Measurements from ENCODE around the gene SLC39A2. TPM values are rescaled to one million over a fixed set of nuclear protein-coding genes. Genes with fewer than 3 reads are reported as not detected.
"Not testable (repeated sequence)": the region's sequence is repeated elsewhere in the genome, so short reads cannot be mapped to it uniquely, and the experiment has no call there.

The SLC39A2 gene
- polyA plus RNA-seq, 3 donors: 1.2 to 2.1 (median 1.3) TPM

DNA sequence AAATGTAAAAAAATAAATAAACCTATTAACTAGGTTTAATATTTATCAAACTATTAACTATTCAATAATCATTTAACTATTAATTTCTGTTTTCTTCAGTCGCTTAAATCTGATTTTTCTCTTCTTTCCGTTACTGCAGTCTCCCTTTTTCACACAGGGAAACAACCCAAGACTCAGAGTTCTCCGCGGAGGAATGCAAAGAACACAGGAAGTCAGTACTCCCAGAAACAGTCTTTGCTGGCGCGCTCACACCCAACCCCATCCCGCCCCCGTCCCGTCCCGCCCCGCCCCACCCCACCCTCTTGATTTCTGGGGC lies 9.7 kb upstream of the SLC39A2 start:
- no peak for DNase-seq (ENCODE audit: extremely low read depth in 1 of 11, low read depth in 9 of 11, low spot score in 4 of 11)

DNA sequence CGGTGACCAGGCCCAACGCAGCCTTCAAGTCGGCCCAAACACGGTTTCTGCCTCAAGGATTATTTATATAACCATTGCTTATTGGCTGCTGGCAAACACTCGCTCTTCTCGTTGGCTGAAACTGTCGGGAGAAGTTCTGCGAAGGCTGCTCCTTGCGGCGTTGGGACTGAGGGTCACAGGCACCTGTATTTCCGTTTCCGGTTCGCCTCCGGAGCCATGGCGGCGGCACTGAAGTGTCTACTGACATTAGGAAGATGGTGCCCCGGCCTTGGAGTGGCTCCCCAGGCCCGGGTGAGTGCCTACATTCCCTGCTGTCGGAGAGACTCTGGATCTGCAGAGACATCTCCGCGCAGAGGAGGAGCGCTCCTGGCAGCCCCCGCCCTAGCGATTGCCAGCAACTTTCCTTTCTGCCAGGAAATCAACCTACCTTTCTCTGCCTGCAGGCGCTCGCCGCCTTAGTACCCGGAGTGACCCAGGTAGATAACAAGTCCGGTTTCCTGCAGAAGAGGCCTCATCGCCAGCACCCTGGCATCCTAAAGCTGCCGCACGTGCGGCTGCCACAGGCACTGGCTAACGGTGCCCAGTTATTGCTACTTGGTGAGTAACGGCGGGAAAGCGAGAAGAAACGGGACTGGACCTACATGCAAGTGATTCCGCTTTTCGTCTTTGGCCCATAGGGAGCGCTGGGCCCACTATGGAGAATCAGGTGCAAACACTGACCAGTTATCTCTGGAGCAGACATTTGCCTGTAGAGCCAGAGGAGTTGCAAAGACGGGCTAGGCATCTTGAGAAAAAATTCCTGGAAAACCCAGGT lies 9.1 kb upstream of the SLC39A2 start, which contains the start of gene METTL17:
TSS of gene METTL17 (plus strand) at position 194 of the 814 bp plus-strand sequence. CDS start at position 217, 23 bp downstream.
- peak; percentile 82 to 97 (median 91) for DNase-seq (ENCODE audit: extremely low read depth in 1 of 11, low read depth in 9 of 11, low spot score in 4 of 11)

DNA sequence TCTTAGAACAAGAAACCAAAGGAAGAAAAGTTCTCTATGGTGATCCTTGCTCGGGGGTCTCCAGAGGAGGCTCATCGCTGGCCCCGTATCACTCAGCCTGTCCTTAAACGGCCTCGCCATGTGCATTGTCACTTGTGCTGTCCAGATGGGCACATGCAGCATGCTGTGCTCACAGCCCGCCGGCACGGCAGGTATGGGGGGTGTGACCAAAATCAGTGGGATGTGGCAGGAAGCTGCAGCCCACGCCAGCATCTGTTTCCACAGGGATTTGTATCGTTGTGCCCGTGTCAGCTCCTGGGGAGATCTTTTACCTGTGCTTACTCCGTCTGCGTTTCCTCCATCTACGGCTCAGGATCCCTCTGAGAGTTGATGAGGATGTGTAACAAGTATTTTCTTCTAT lies 2.6 kb upstream of the SLC39A2 start:
- no peak for DNase-seq (ENCODE audit: extremely low read depth in 1 of 11, low read depth in 9 of 11, low spot score in 4 of 11)

DNA sequence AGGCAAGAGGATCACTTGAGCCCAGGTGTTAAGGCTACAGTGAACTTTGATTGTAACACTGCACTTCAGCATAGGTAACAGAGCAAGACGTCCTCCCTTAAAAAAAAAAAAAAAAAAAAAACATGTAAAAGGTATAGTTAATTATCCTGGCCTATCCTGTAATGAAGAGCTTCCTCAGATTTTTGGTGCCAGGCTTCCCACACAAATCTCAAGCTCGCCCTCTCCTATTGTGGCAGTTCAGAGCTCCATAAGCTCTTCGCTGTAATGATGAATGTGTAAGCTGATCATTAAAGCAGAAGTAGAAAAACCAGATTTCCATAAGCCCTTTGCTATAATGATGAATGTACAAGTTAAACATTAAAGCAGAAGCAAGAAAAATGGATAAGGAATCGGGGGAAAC lies 2.0 kb upstream of the SLC39A2 start:
- DNase-seq (ENCODE audit: extremely low read depth in 1 of 11, low read depth in 9 of 11, low spot score in 4 of 11): no peak

DNA sequence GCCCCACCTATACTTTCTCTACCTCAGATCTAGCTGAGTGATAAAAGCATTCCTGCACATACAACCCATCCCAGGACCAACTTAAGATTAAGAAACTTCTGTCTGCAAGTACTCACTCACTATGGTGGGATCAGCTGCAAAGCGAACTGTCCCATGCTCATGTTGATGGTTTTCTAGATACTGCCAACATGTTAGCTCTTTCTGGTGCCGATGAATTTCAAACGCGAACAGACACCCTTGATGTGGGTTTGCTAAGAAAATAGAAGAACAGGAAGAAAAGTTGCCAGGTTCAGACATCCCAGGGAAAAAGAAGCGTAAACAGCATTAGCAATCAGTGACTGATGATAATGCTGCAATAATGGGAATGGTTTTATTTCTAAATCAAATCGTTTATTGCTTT lies 1.5 kb upstream of the SLC39A2 start:
- no peak for DNase-seq (ENCODE audit: extremely low read depth in 1 of 11, low read depth in 9 of 11, low spot score in 4 of 11)

DNA sequence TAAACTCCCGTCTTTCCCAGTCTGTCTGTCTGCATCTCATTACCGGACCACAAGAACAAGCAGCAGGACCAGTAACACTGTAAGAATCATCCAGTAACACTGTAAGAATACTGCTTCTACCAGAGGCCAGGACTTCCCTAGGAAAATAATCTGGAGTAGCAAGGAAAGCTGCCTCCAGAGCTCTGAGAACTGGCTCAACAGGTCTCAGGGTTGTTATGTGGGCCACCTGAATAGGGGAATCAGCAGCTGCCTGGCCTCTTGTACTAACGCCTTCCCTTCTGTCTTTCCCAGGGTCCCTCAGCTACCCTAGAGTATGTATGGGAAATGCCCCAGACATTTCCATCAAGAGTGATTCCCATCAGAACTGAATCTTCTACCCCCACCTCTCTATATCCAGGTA lies 954 bp upstream of the SLC39A2 start:
- peak in 1 of 11 donors; percentile 17 for DNase-seq (ENCODE audit: extremely low read depth in 1 of 11, low read depth in 9 of 11, low spot score in 4 of 11)

DNA sequence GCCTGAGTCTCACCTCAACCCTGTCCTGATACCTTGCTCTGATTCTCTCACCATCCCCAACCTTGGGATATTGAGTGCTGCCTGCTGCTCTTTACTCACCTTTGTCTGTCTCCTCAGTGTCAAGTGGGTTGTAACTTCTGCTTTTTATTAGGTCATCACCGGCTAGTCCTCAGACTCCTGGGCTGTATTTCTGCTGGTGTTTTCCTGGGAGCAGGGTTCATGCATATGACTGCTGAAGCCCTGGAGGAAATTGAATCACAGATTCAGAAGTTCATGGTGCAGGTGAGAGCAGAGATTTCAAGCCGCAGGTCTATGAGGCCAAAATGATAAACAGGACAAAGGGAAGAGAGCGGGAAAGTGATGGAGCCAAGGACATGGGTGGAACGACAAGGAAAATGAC lies 498 bp downstream of the SLC39A2 start:
- no peak for DNase-seq (ENCODE audit: extremely low read depth in 1 of 11, low read depth in 9 of 11, low spot score in 4 of 11)

DNA sequence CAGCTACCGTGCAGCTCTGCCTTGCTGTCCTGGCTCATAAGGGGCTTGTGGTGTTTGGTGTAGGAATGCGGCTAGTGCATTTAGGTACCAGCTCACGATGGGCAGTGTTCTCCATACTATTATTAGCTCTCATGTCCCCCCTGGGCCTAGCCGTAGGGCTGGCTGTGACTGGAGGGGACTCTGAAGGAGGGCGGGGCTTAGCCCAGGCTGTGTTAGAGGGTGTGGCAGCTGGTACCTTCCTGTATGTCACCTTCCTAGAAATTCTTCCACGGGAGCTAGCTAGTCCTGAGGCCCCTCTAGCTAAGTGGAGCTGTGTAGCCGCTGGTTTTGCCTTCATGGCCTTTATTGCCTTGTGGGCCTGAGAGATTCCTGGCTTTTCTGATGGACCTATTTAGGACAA lies 2.1 kb downstream of the SLC39A2 start:
- no peak for DNase-seq (ENCODE audit: extremely low read depth in 1 of 11, low read depth in 9 of 11, low spot score in 4 of 11)

DNA sequence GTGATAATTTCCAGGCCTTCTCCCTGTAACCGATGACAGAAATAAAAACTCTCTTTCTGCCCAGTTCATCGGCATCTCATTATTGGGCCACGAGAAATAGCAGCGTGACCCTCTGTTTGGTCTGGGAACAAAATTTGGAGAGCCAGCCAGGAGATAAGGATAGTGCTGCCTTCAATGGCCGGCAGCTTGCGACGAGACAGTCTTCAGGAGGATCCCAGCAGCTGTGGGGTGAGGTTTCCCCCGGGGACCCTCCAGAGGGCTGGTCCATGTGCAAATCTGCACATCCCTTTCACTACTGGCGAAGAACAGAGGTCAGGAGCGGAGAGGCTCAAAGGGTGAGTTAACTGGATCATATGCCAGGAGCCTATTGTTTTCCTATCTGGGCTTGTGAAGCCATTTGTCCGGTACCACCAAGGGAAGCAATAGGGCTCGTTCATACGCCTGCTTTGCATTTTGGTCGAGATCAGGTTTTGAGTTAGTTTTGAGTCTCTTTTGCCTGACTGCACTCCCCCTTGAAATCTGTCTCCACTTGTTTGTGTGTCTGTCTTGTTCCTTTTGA lies 4.8 kb downstream of the SLC39A2 start:
- no peak for DNase-seq (ENCODE audit: extremely low read depth in 1 of 11, low read depth in 9 of 11, low spot score in 4 of 11)

DNA sequence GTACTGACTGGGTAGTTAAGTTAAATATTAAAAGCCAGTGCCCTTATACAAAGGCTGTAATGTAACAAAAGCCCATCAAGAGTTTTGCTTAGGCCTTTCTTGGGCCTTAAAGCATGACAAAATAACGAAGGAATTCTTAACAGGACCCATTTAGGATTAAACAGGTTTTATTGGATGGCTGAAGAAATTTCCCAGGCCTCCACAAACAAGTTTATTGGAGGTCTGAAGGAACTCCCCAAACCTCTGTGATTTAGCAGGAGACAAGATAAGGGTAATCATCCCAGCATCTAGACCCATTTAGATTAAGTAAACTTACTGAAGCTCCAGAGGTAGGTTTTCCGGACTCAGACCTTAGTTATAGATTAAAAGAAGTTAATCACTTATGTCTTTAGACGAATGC lies 10.6 kb downstream of the SLC39A2 start:
- not testable (repeated sequence) for DNase-seq (ENCODE audit: extremely low read depth in 1 of 11, low read depth in 9 of 11, low spot score in 4 of 11)

DNA sequence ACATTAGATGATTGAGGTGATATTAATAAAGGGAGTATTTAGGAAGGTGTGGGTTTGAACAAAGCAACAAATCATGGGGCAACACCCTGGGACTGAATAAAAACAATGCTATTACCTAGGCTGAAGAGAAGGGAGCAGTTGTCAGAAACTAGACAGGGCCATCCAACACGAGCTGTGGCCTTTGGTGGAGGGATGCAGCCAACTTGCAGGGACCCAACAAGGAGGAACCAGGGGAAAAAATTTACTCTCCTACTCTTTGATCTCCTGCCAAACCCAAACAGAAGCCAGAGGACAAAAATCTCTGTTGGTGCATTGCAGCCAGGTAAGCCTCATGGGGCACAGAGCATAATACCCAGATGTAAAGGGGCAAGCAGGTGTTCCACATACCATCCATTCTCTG lies 12.0 kb downstream of the SLC39A2 start:
- DNase-seq (ENCODE audit: extremely low read depth in 1 of 11, low read depth in 9 of 11, low spot score in 4 of 11): no peak

DNA sequence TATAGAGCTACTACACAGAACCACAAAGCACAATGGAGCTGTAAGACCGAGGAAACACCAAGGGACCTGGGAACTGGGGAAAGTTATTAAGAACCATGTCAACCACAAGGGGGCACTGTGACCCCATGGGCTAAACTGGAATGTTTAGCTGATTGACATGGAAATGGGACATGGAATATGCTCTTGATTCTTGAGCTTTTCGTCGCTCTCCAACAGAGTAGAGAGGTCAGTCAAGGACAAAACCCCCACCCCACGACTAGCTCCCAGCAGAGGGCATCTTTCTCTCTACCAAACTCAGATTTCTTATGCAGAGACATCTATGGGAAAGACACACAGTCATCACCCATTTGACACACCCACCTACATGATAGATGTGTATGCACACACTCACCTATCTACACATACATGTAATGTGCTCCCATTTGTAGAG lies 15.7 kb downstream of the SLC39A2 start:
- DNase-seq (ENCODE audit: extremely low read depth in 1 of 11, low read depth in 9 of 11, low spot score in 4 of 11): peak in 10 of 11 donors; percentile 79 to 93 (median 87)

DNA sequence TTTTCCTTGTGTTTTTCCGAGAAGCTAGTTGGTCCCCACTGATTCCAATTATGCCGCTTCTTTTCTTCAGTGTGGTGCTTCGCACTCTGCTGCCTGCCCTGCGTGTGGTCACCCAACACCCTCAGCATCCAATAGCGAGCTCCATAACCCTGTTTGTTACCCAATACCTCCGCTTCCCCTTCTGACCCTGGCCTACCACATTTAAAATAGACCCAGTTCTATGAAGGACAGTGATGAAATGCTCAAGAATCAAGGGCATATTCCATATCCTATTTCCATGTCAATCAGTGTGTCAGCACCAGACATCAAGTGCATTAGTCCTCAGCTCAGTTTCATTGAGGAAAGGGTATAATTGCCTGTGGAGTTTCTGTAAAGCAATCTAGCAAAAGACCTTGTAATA lies 16.2 kb downstream of the SLC39A2 start:
- no peak for DNase-seq (ENCODE audit: extremely low read depth in 1 of 11, low read depth in 9 of 11, low spot score in 4 of 11)

DNA sequence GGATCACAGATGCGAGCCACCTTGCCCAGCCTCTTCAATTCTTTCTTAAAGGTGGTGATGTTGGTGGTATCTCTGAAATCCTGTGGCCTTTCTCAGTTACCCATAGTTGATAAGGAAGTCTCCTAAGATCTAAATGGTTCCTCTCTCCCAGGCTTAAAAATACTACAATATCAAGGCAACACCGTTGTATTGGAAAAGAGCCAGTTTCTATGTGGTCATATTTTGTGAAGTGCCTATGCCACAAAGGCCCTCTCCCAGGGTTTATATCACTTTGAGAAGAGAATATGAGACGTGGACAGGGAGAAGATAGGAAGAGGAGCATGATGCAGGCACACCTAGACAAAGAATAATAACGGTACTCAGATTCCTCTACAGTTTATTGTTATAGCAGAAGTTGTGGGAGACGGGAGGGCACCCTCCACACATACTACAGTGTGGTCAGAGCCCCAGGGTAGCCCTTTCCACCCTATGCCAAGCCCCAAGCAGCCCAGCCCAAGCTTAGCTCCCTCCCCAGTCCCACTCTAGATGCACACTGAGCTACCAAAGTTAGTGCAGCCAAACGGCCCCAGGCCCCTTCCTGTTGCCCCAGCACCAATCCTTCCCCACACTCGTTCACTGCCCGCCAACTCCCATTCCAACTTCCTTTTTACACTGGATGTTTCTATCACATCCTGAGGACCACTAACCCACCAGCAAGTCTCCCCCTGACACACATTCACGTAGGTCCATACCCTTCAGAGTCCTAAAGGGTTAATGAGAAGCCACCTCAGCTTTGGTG lies 17.5 kb downstream of the SLC39A2 start:
- no peak for DNase-seq (ENCODE audit: extremely low read depth in 1 of 11, low read depth in 9 of 11, low spot score in 4 of 11)

DNA sequence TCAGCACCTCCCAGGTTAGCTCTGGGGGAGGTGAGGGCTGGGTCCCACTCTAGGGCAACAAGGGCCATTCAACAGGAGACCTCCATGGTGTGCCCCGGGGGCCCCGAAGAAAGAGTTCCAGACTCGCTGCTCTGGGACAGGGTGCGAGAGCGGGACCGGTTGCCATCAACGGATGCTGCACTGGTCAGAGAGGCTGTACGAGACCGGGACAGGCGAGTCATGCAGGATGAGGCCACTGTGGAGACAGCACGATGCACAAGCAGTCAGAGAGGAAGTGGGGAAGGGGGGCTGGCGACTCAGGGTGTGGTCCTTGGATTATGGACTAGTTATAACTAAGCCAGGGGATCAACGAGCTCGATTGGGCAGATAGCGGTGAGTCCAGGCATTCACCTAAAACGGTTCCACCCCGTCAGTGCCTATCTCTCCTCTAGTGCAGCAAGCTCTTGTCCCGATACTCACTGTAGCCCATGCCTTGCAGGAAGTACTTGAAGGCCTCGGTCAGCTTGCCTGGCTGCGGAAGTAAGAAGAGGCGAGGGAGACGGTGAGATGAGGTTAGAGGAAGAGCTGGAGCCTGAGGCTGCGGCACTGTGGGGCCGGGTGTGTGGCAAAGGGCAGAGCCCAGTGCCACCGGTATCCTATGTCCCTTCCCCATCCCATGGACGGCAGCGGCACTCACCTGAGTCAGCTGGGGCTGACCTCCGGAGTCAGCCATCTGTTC lies 18.6 kb downstream of the SLC39A2 start:
- DNase-seq (ENCODE audit: extremely low read depth in 1 of 11, low read depth in 9 of 11, low spot score in 4 of 11): no peak

DNA sequence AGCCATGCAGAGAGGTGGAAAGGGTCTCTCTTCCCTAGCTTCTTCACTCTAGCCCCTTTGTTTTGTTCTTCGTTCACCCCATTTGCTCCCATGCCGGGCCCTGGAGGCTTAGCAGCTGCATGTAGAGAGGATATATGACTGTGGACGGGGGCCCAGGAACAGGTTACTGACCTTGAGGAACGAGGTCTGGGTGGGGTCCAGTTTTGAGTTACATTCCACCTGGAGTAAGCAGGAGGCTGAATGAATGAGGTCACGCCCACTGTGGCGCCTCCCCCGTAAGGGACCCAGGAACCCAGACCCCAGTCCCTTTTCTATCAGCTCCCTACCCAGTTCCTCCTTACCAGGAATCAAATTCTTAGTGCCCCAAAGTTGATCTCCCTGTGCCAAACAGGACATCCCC lies 19.2 kb downstream of the SLC39A2 start:
- DNase-seq (ENCODE audit: extremely low read depth in 1 of 11, low read depth in 9 of 11, low spot score in 4 of 11): no peak

DNA sequence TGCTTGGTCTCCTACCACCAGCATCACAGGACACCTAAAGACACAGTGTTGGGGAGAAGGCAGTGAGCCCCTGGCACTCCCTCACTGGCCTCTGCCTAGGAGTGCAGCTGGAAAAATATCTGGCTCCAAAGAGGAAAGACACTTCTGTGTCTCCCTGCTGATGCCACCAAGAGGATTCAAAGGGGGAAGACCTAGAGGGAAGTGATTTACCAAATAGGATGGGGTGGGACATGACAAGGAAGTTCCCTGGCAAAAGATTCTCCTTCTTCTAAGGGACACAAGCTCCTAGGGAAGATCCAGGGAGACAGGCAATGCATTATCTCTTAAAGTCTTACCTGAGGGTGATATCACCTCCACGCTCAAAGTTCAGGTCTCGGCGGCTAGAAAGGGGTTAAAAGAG lies 19.7 kb downstream of the SLC39A2 start:
- DNase-seq (ENCODE audit: extremely low read depth in 1 of 11, low read depth in 9 of 11, low spot score in 4 of 11): no peak

DNA sequence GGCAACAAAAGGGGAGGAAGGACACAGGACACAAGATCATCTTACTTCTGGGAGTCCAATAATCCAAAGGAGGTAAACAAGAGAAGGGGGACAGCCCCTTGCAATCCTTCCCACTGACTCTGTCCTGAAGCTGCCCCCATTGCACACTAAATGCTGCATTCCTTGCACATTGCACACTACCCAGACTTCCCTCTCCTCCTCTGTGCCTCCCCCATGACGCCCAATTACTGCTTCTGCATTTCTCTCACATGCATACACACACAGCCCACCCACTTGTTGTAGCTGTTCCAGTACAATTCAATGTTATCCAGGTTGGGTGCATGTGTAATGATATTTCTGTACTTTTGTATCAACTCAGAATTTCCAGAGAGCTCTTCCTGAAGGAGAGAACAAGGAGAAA lies 20.3 kb downstream of the SLC39A2 start:
- no peak for DNase-seq (ENCODE audit: extremely low read depth in 1 of 11, low read depth in 9 of 11, low spot score in 4 of 11)

DNA sequence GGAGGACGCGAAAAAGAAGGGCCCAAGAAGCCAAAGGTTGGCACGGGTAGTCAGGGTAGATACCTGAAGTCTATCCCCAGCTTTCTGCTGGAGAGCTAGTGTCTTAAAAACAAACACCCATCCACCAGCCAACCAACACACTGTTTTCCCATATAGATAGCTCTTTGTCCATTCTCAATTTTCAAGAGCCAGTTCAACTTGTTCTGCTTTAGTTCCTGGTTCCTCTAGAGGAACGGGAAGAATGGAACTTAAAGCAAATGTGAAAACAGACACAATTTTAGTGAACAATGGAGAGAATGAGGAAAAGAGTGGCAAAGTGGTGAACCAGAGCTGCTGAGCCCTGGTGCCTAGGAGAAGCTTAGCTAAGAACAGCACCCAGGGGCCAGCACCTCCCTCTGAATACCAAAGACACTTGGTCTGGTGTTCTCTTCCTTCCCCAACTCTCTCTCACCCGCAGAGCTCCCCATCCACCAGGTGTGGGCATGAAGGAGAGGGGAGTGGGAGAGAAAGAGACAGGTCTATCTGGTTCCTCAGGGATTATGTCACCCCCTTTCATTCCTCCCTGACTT lies 22.0 kb downstream of the SLC39A2 start:
- DNase-seq (ENCODE audit: extremely low read depth in 1 of 11, low read depth in 9 of 11, low spot score in 4 of 11): no peak

Data from renal cortex interstitium (tissue), 11 donors.